Progenitor cell of endocrine pancreas (in vitro differentiated cells): ENCODE data around the gene LASP1. TPM values are rescaled to one million over a fixed set of nuclear protein-coding genes. Genes with fewer than 3 reads are reported as not detected.

Experiments
- DNase-seq: peaks from one replicate; pipeline ENCODE4 v3.0.0; 2021; ENCODE audit warnings: low spot score; ENCODE audit not compliant: unreplicated experiment
- H3K27ac Mint-ChIP-seq: 2 replicates; pipeline ENCODE4 v1.8.0; 2021; ENCODE audit warnings: mild to moderate bottlenecking, moderate library complexity, mixed read lengths
- H3K27me3 Mint-ChIP-seq: 2 replicates; pipeline ENCODE4 v1.8.0; 2021; ENCODE audit warnings: mixed read lengths
- H3K36me3 Mint-ChIP-seq: 2 replicates; pipeline ENCODE4 v1.8.0; 2022; ENCODE audit warnings: mixed read lengths; ENCODE audit not compliant: insufficient read depth
- H3K4me1 Mint-ChIP-seq: 2 replicates; pipeline ENCODE4 v1.8.0; 2021; ENCODE audit warnings: low read depth, mixed read lengths
- H3K4me3 Mint-ChIP-seq: 2 replicates; pipeline ENCODE4 v1.8.0; 2021; ENCODE audit warnings: low read depth, mild to moderate bottlenecking, moderate library complexity, mixed read lengths
- H3K9me3 Mint-ChIP-seq: 2 replicates; pipeline ENCODE4 v1.8.0; 2021; ENCODE audit warnings: low read depth, mixed read lengths
- microRNA-seq: library from miRNA; unstranded; fragments of <30 nt; microRNA quantifications from one replicate; pipeline ENCODE4 v1.1.0, GENCODE V29; 2020; ENCODE audit warnings: borderline number of aligned reads; ENCODE audit not compliant: unreplicated experiment
- total RNA-seq: library from RNA; stranded (reverse); gene quantifications from 2 replicates; pipeline ENCODE4 v1.2.1, GENCODE V29; 2021
- TF ChIP-seq, protein P1 (sequence below): fragments of 200-600 bp; sonication (generic); IDR thresholded peaks from one replicate; pipeline ENCODE4 v1.5.0; 2021; ENCODE audit warnings: antibody characterized with exemption, mild to moderate bottlenecking; ENCODE audit not compliant: unreplicated experiment

Gene LASP1
- total RNA-seq, 1 donor from 2014 or later = 135 TPM

DNA sequence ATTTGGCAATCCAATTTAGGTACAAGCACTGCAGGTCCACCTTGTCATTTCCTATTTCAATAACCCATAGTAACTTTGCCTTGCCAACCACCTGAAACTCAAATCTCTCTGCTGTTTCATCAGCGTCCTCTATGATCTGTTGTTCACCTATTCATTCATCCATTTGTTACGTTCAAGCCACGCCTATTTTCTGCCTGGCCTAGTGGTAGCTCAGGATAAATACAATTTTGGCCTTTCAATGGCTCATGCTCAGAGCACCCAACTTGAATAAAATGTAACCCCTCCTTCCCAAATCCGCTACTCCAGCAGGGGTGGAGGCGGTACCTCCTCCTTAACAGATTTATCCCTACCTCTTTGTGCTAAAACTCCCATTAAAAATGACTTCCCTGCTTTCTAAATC, 100.9 kb downstream of the LASP1 start:
- H3K9me3 Mint-ChIP-seq = no peaks in the 10 kb centered on the region
- no peak overlapping the region for H3K4me3 Mint-ChIP-seq
- H3K27ac Mint-ChIP-seq = no peak overlapping the region
- TF ChIP-seq, protein P1, sequence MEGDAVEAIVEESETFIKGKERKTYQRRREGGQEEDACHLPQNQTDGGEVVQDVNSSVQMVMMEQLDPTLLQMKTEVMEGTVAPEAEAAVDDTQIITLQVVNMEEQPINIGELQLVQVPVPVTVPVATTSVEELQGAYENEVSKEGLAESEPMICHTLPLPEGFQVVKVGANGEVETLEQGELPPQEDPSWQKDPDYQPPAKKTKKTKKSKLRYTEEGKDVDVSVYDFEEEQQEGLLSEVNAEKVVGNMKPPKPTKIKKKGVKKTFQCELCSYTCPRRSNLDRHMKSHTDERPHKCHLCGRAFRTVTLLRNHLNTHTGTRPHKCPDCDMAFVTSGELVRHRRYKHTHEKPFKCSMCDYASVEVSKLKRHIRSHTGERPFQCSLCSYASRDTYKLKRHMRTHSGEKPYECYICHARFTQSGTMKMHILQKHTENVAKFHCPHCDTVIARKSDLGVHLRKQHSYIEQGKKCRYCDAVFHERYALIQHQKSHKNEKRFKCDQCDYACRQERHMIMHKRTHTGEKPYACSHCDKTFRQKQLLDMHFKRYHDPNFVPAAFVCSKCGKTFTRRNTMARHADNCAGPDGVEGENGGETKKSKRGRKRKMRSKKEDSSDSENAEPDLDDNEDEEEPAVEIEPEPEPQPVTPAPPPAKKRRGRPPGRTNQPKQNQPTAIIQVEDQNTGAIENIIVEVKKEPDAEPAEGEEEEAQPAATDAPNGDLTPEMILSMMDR = no peak
- peaks cover 10% of the 10 kb centered on the region for H3K27me3 Mint-ChIP-seq
- no peak for DNase-seq
- no peaks in the 10 kb centered on the region for H3K36me3 Mint-ChIP-seq
- peaks cover 2% of the 10 kb centered on the region for H3K4me1 Mint-ChIP-seq

Small RNAs within 50 kb of the gene (microRNA-seq; reads per million reads assigned to microRNA genes)
- gene MIR4727 = not detected
- gene MIR6779 = not detected

Other genes with a start within 250 kb of the LASP1 start
- gene EPOP, start 195.1 kb upstream of the LASP1 start, total RNA-seq = 8.2 and 10.0 TPM in 2 replicates
- gene MLLT6, start 164.8 kb upstream of the LASP1 start, total RNA-seq = 147 and 155 TPM in 2 replicates
- 5.1 and 5.9 TPM in 2 replicates for gene CISD3, start 139.7 kb upstream of the LASP1 start, total RNA-seq
- 109 and 112 TPM in 2 replicates for gene PCGF2, start 121.7 kb upstream of the LASP1 start, total RNA-seq
- gene PSMB3, start 117.3 kb upstream of the LASP1 start, total RNA-seq = 134 and 138 TPM in 2 replicates
- 66.8 and 77.8 TPM in 2 replicates for gene PIP4K2B, start 70.5 kb upstream of the LASP1 start, total RNA-seq
- 17.1 and 19.9 TPM in 2 replicates for gene CWC25, start 44.7 kb upstream of the LASP1 start, total RNA-seq
- gene RPL23, start 16.3 kb upstream of the LASP1 start, total RNA-seq = 1,623 and 1,642 TPM in 2 replicates
- not detected in 2 replicates for gene FBXO47, start 97.3 kb downstream of the LASP1 start, total RNA-seq